GM10847 (cell line): ENCODE results near the gene JMJD1C.

ENCODE experiments used
- POLR2A ChIP-seq: IDR thresholded peaks from 2 replicates; pipeline ENCODE4 v1.6.1; 2011; ENCODE audit not compliant: insufficient read length; ENCODE audit errors: extremely low read depth

Gene JMJD1C

GRCh38 chr10:63256009-63256773 lies 209.6 kb downstream of the JMJD1C start:
- no peak for TF ChIP-seq POLR2A

- TF ChIP-seq POLR2A, result no peak
Observed at GRCh38 chr10:63255316-63255715, 210.5 kb downstream of the JMJD1C start.

GRCh38 chr10:63253040-63253439 lies 212.7 kb downstream of the JMJD1C start:
- TF ChIP-seq POLR2A, result no peak

- TF ChIP-seq POLR2A, result no peak
Observed at GRCh38 chr10:63252095-63252762, 213.5 kb downstream of the JMJD1C start.

- TF ChIP-seq POLR2A, result no peak
Observed at GRCh38 chr10:63250032-63250431, 215.7 kb downstream of the JMJD1C start.

- TF ChIP-seq POLR2A, result no peak
Observed at GRCh38 chr10:63247771-63248170, 218.0 kb downstream of the JMJD1C start.

GRCh38 chr10:63246356-63246755 lies 219.4 kb downstream of the JMJD1C start:
- TF ChIP-seq POLR2A, result no peak

- TF ChIP-seq POLR2A, result no peak
Observed at GRCh38 chr10:63241841-63242281, 223.9 kb downstream of the JMJD1C start.

GRCh38 chr10:63240807-63241206 lies 225.0 kb downstream of the JMJD1C start:
- TF ChIP-seq POLR2A, result no peak

- TF ChIP-seq POLR2A, result no peak
Observed at GRCh38 chr10:63238501-63238900, 227.3 kb downstream of the JMJD1C start.

GRCh38 chr10:63237396-63237795 lies 228.4 kb downstream of the JMJD1C start:
- TF ChIP-seq POLR2A, result no peak

GRCh38 chr10:63236113-63236935 lies 229.5 kb downstream of the JMJD1C start:
- TF ChIP-seq POLR2A, result no peak

- no peak for TF ChIP-seq POLR2A
Observed at GRCh38 chr10:63229161-63229560, 236.6 kb downstream of the JMJD1C start.

GRCh38 chr10:63228237-63228636 lies 237.5 kb downstream of the JMJD1C start:
- TF ChIP-seq POLR2A, result no peak

- TF ChIP-seq POLR2A, result no peak
Observed at GRCh38 chr10:63227207-63227895, 238.4 kb downstream of the JMJD1C start.
